LNCaP clone FGC (cell line): Measurements from ENCODE around the gene PRODH2.

Experiments used
- DNase-seq: peaks from one replicate; pipeline ENCODE4 v3.0.0-alpha.2; 2011; ENCODE audit warnings: low read depth
- H3K4me3 ChIP-seq: 2 replicates; pipeline ENCODE4 v1.5.1; 2011; ENCODE audit warnings: mild to moderate bottlenecking, low read depth, low read length, control low read depth
- TF ChIP-seq, protein P1 (sequence below): IDR thresholded peaks from 2 replicates; pipeline ENCODE4 v1.5.1; 2012; ENCODE audit warnings: mild to moderate bottlenecking; ENCODE audit not compliant: control insufficient read depth, insufficient read depth; ENCODE audit errors: extremely low read depth

PRODH2 gene

DNA sequence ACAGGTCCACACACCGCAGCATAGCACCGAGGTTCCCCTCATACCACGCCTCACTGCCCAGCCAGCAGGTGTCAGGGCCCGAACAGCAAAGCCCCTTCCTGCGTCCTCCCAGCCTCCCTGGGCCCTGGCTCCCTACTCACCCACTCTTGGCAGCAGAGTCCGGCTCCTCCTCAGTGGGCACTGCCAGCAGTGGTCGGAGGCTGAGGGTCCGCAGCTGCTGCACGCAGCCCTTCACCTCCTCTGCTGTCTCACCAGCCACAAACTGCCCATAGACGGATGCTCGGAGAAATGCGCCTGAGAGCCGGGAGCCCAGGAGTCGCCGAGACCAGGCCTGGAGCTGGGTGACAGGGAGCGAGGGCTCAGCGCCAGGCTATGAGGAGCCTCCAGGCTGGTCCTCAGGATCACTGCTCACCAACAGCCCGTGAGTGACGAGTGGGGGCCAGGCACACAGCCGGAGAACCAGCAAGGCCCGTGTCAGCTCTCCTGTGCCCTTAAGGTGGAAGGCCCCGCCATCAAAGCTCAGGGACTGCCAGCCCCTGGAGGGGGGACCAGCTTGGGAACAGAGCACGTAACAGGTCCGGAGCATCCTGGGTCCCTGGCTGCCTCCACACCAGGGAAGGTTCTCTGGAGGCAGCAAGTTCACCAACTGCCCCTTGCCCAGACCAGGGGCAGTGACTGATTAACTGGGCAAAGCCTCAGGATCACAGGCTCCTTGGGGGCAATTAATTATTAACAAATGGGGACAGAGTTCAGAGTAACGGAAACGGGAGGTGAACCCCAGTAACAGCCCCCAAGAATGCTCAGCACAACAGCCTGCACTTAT lies at the start of gene PRODH2:
Gene PRODH2, minus strand, starts transcription at position 626 of the 823 bp plus-strand sequence. Its CDS starts 40 bp downstream, at position 586.
- H3K4me3 ChIP-seq, result no peak within 1 kb of the TSS
- TF ChIP-seq, protein P1, sequence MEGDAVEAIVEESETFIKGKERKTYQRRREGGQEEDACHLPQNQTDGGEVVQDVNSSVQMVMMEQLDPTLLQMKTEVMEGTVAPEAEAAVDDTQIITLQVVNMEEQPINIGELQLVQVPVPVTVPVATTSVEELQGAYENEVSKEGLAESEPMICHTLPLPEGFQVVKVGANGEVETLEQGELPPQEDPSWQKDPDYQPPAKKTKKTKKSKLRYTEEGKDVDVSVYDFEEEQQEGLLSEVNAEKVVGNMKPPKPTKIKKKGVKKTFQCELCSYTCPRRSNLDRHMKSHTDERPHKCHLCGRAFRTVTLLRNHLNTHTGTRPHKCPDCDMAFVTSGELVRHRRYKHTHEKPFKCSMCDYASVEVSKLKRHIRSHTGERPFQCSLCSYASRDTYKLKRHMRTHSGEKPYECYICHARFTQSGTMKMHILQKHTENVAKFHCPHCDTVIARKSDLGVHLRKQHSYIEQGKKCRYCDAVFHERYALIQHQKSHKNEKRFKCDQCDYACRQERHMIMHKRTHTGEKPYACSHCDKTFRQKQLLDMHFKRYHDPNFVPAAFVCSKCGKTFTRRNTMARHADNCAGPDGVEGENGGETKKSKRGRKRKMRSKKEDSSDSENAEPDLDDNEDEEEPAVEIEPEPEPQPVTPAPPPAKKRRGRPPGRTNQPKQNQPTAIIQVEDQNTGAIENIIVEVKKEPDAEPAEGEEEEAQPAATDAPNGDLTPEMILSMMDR, result no peak
- DNase-seq, result no peak

GRCh38 chr19:35861640-35862160 lies 49.1 kb upstream of the PRODH2 start:
- TF ChIP-seq, protein P1, result no peak
- no peak for DNase-seq
- H3K4me3 ChIP-seq, result no peak overlapping the region

- H3K4me3 ChIP-seq, result no peak overlapping the region
- TF ChIP-seq, protein P1, result no peak
- no peak for DNase-seq
These were observed 48.4 kb upstream of the PRODH2 start for GRCh38 chr19:35860818-35861639.

DNA sequence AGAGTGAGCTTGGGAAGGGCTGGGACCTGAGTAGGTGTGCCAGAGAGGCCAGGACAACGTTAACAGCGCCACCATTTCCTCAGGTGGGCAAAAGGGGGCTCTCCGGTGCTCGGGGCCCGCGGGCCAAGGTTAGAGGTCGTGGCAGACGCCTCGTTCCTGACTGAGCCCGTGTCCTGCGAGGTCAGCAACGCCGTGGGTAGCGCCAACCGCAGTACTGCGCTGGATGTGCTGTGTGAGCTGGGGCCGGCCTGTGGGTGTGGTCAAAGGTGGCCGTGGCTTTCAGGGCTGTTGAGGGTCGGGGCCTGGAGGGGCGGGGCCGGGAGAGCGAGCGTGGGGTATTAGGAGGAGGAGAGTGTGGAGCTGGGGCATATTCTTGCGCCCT lies 47.8 kb upstream of the PRODH2 start:
- no peak for DNase-seq
- TF ChIP-seq, protein P1, result no peak
- H3K4me3 ChIP-seq, result no peak overlapping the region

- H3K4me3 ChIP-seq, result no peak overlapping the region
- TF ChIP-seq, protein P1, result no peak
- no peak for DNase-seq
These were observed 46.8 kb upstream of the PRODH2 start for GRCh38 chr19:35859414-35859813.

DNA sequence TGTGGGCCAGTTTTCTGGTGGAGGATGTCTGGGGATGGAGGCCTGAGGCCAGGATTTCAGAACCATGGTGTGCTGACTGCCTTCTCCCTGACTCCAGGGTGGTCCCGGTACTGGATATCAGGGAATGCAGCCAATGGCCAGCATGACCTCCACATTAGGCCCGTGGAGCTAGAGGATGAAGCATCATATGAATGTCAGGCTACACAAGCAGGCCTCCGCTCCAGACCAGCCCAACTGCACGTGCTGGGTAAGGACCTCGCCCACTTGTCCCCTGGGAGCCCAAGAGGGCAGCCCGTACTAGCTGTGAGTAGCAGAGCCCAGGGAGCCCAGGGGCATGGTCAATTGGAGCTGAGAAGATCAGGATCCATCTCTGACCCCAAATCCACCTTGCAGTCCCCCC lies 45.7 kb upstream of the PRODH2 start:
- no peak overlapping the region for H3K4me3 ChIP-seq
- TF ChIP-seq, protein P1, result no peak
- no peak for DNase-seq
